Measurements from ENCODE around the gene TPI1. TPM values are rescaled to one million over a fixed set of nuclear protein-coding genes. Genes with fewer than 3 reads are reported as not detected.

The TPI1 gene
- total RNA-seq, 1 donor from 2014 or later: 499 TPM

DNA sequence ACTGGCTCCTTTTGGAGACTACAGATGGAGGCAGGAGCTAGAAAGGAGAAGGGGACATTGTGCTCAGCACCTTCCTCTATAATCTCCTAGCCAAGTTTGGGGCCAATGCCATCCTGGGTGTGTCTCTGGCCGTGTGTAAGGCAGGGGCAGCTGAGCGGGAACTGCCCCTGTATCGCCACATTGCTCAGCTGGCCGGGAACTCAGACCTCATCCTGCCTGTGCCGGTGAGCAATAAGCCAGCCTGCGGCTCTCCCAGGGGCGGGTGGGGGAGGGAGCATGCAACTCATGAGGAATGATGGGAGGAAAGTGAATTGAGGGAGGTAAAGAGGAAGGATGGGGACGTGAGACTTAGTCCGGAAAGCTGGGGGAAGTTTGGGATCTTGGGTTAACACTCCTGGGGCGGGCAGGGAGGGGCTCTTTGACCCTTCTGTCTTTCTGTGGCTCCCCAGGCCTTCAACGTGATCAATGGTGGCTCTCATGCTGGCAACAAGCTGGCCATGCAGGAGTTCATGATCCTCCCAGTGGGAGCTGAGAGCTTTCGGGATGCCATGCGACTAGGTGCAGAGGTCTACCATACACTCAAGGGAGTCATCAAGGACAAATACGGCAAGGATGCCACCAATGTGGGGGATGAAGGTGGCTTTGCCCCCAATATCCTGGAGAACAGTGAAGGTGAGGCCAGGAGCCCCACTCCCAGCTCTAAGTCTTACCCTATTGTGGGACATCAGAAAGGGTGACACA is 50.3 kb downstream of the TPI1 start:
- Histone ChIP-seq H3K4me3 (ENCODE audit: low read depth, low read length) (no peak overlapping the region), H3K27me3 (ENCODE audit: control insufficient read depth, insufficient read depth, low read length) (no peaks in the 10 kb centered on the region), H3K36me3 (ENCODE audit: control insufficient read depth, insufficient read depth, low read length) (no peaks in the 10 kb centered on the region)
- TF ChIP-seq, protein P1, sequence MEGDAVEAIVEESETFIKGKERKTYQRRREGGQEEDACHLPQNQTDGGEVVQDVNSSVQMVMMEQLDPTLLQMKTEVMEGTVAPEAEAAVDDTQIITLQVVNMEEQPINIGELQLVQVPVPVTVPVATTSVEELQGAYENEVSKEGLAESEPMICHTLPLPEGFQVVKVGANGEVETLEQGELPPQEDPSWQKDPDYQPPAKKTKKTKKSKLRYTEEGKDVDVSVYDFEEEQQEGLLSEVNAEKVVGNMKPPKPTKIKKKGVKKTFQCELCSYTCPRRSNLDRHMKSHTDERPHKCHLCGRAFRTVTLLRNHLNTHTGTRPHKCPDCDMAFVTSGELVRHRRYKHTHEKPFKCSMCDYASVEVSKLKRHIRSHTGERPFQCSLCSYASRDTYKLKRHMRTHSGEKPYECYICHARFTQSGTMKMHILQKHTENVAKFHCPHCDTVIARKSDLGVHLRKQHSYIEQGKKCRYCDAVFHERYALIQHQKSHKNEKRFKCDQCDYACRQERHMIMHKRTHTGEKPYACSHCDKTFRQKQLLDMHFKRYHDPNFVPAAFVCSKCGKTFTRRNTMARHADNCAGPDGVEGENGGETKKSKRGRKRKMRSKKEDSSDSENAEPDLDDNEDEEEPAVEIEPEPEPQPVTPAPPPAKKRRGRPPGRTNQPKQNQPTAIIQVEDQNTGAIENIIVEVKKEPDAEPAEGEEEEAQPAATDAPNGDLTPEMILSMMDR (IDR thresholded peaks at IDR 0.05; ENCODE audit: insufficient read depth, low read length, poor library complexity, severe bottlenecking): no peak
- DNase-seq (ENCODE audit: low read depth): no peak

DNA sequence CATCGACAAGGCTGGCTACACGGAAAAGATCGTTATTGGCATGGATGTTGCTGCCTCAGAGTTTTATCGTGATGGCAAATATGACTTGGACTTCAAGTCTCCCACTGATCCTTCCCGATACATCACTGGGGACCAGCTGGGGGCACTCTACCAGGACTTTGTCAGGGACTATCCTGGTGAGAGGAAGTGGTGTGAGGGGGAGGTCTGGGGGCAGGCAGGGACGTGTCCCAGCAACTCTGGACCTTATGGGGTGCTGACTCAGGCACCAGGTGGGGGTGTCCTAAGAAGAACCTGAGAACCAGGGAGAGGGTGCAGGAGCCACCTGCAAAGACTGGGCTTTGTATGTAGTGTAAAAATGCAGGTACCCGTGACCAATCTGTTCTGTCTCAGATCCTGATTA is 52.3 kb downstream of the TPI1 start:
- no peak for DNase-seq (ENCODE audit: low read depth)
- H3K4me3 ChIP-seq (ENCODE audit: low read depth, low read length): no peak overlapping the region
- no peaks in the 10 kb centered on the region for H3K36me3 ChIP-seq (ENCODE audit: control insufficient read depth, insufficient read depth, low read length)
- TF ChIP-seq, protein P1 (IDR thresholded peaks at IDR 0.05; ENCODE audit: insufficient read depth, low read length, poor library complexity, severe bottlenecking): no peak
- no peaks in the 10 kb centered on the region for H3K27me3 ChIP-seq (ENCODE audit: control insufficient read depth, insufficient read depth, low read length)

Other genes starting within 250 kb of the TPI1 start
- 3.8 and 5.2 TPM in 2 replicates for gene LPAR5, start 231.6 kb upstream of the TPI1 start, total RNA-seq
- gene ACRBP, start 220.1 kb upstream of the TPI1 start, total RNA-seq: 0.75 and 0.89 TPM in 2 replicates
- gene ING4, start 204.4 kb upstream of the TPI1 start, total RNA-seq: 31.8 and 34.1 TPM in 2 replicates
- gene ZNF384, start 178.2 kb upstream of the TPI1 start, total RNA-seq: 34.0 and 36.6 TPM in 2 replicates
- 0.07 and 0.13 TPM in 2 replicates for gene PIANP, start 166.7 kb upstream of the TPI1 start, total RNA-seq
- 65.2 and 69.1 TPM in 2 replicates for gene COPS7A, start 143.5 kb upstream of the TPI1 start, total RNA-seq
- 190 and 216 TPM in 2 replicates for gene MLF2, start 114.4 kb upstream of the TPI1 start, total RNA-seq
- gene PTMS, start 101.2 kb upstream of the TPI1 start, total RNA-seq: 169 and 193 TPM in 2 replicates
- not detected in 2 replicates for gene LAG3, start 95.0 kb upstream of the TPI1 start, total RNA-seq
- 0.08 TPM in 1 of 2 replicates, not detected in the other for gene CD4, start 78.0 kb upstream of the TPI1 start, total RNA-seq
- gene GPR162, start 45.7 kb upstream of the TPI1 start, total RNA-seq: 0.21 and 0.75 TPM in 2 replicates
- 21.8 and 27.7 TPM in 2 replicates for gene P3H3, start 39.1 kb upstream of the TPI1 start, total RNA-seq
- gene GNB3, start 26.6 kb upstream of the TPI1 start, total RNA-seq: 0.34 and 0.38 TPM in 2 replicates
- 5.8 and 8.3 TPM in 2 replicates for gene CDCA3, start 16.2 kb upstream of the TPI1 start, total RNA-seq
- gene USP5, start 15.4 kb upstream of the TPI1 start, total RNA-seq: 70.1 and 77.2 TPM in 2 replicates
- 10.1 and 11.9 TPM in 2 replicates for gene SPSB2, start 5.8 kb downstream of the TPI1 start, total RNA-seq
- gene LRRC23, start 37.3 kb downstream of the TPI1 start, total RNA-seq: 11.6 and 12.8 TPM in 2 replicates
- 27.0 and 33.7 TPM in 2 replicates for gene ENO2, start 47.0 kb downstream of the TPI1 start, total RNA-seq
- 32.7 and 38.6 TPM in 2 replicates for gene ATN1, start 60.4 kb downstream of the TPI1 start, total RNA-seq
- not detected in 2 replicates for gene RNU7-1, start 76.3 kb downstream of the TPI1 start, total RNA-seq
- 216 and 236 TPM in 2 replicates for gene C12orf57, start 76.5 kb downstream of the TPI1 start, total RNA-seq
- gene PTPN6, start 83.8 kb downstream of the TPI1 start, total RNA-seq: 17.0 and 31.3 TPM in 2 replicates
- 360 and 474 TPM in 2 replicates for gene PHB2, start 103.1 kb downstream of the TPI1 start, total RNA-seq
- 32.4 and 33.3 TPM in 2 replicates for gene EMG1, start 103.4 kb downstream of the TPI1 start, total RNA-seq
- 11.8 and 12.5 TPM in 2 replicates for gene LPCAT3, start 150.9 kb downstream of the TPI1 start, total RNA-seq
- 2.8 and 4.0 TPM in 2 replicates for gene C1S, start 193.2 kb downstream of the TPI1 start, total RNA-seq
- gene C1R, start 224.9 kb downstream of the TPI1 start, total RNA-seq: 7.5 and 13.5 TPM in 2 replicates
- 26.6 and 29.6 TPM in 2 replicates for gene C1RL, start 241.7 kb downstream of the TPI1 start, total RNA-seq

All from kidney epithelial cell (primary cell).